Body of pancreas (tissue), 4 donors: ENCODE results near the gene PDE4D.

Source experiments
- POLR2A ChIP-seq, 3 donors: fragments of 450-650 bp; IDR thresholded peaks; one replicate each; pipeline ENCODE4 v1.6.1; 2016; ENCODE audit warnings: antibody characterized with exemption in 3 of 3, mild to moderate bottlenecking in 2 of 3
- TF ChIP-seq, protein P1 (sequence below), 7 experiments: fragments of 450-650 bp in 4 of 7; fragments of 200-600 bp in 3 of 7; sonication (generic) in 3 of 7; IDR thresholded peaks; one replicate each; pipeline ENCODE4 v1.5.1; 2016 to 2019; ENCODE audit warnings: antibody characterized with exemption in 7 of 7

DNA sequence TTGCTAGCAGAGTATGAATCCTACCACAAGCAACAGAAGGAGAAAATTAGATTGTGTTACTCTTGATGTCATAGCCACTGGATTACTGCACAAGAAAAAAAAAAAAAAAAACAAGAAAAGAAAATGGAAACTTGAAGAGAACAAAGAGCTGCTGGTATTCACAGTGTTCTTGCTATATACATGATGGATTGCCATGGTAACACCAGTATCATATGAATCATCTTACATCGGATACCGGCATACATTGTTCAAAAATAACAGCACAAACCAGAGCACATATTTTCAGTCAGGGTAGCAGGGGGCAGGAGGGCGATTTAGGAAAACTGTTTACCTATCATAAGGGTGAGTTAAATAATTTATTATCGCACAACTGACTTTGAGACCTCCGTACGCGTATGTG is 472.9 kb downstream of the PDE4D start:
- TF ChIP-seq, protein P1, sequence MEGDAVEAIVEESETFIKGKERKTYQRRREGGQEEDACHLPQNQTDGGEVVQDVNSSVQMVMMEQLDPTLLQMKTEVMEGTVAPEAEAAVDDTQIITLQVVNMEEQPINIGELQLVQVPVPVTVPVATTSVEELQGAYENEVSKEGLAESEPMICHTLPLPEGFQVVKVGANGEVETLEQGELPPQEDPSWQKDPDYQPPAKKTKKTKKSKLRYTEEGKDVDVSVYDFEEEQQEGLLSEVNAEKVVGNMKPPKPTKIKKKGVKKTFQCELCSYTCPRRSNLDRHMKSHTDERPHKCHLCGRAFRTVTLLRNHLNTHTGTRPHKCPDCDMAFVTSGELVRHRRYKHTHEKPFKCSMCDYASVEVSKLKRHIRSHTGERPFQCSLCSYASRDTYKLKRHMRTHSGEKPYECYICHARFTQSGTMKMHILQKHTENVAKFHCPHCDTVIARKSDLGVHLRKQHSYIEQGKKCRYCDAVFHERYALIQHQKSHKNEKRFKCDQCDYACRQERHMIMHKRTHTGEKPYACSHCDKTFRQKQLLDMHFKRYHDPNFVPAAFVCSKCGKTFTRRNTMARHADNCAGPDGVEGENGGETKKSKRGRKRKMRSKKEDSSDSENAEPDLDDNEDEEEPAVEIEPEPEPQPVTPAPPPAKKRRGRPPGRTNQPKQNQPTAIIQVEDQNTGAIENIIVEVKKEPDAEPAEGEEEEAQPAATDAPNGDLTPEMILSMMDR (IDR thresholded peaks at IDR 0.05) = no peak
- no peak for TF ChIP-seq POLR2A (IDR thresholded peaks at IDR 0.05)
